Vagina (tissue), 2 donors: Measurements from ENCODE around the gene TLCD4.

Experiments
- CTCF ChIP-seq, 3 experiments: fragments of 450-650 bp in 2 of 3; fragments of 200-600 bp in 1 of 3; sonication (generic) in 1 of 3; IDR thresholded peaks; one replicate each; pipeline ENCODE4 v1.5.1; 2017 to 2019; ENCODE audit warnings: antibody characterized with exemption in 3 of 3, mild to moderate bottlenecking in 2 of 3, moderate library complexity in 2 of 3
- POLR2A ChIP-seq, 2 donors: fragments of 450-650 bp; IDR thresholded peaks; one replicate each; pipeline ENCODE4 v1.6.1; 2017; ENCODE audit warnings: antibody characterized with exemption in 2 of 2, mild to moderate bottlenecking in 2 of 2, moderate library complexity in 2 of 2

- TF ChIP-seq CTCF (IDR thresholded peaks at IDR 0.05): no peak
- no peak for TF ChIP-seq POLR2A (IDR thresholded peaks at IDR 0.05)
These were observed 21.1 kb downstream of the TLCD4 start for GRCh38 chr1:95138223-95138622.
